ENCODE measurements around the gene RNFT2. TPM values are rescaled to one million over a fixed set of nuclear protein-coding genes. Genes with fewer than 3 reads are reported as not detected.

The RNFT2 gene
- total RNA-seq, 2 experiments from 2014 or later, result 10.8 to 11.4 TPM

DNA sequence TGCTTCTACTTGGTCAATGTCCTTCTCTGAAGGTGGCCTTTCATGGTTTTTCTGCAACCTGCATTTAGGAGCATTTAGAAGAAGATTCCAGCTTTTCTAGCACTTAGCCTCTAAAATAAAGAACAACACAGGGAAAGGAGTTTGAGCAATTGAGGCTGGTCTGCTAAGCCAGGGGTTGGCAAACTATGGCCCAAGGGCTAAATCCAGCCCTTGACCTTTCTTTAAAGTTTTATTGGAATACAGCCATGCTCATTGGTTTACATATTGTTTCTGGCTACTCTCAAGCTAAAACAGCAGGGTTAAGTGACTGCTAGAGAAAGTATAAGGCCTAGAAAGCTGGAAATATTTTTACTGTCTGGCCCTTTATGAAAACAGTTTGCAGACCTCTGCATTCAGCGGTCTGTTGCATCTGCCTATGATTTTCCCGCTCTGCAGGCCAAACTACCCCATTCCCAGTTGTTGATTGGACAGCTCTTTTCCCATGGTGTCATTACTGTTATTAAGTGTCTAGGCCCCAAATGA lies 39.5 kb upstream of the RNFT2 start:
- H3K4me1 Mint-ChIP-seq, result peaks cover 11% of the 10 kb centered on the region
- no peak overlapping the region for H3K27ac Mint-ChIP-seq
- peaks cover 30% of the 10 kb centered on the region for H3K27me3 Mint-ChIP-seq
- H3K4me3 Mint-ChIP-seq, result no peak overlapping the region
- POLR2A ChIA-PET, result no interaction called here
- no peak for ATAC-seq (ENCODE audit: low read depth)
- no peaks in the 10 kb centered on the region for H3K36me3 Mint-ChIP-seq
- no peaks in the 10 kb centered on the region for H3K9me3 Mint-ChIP-seq
- DNase-seq, result no peak

DNA sequence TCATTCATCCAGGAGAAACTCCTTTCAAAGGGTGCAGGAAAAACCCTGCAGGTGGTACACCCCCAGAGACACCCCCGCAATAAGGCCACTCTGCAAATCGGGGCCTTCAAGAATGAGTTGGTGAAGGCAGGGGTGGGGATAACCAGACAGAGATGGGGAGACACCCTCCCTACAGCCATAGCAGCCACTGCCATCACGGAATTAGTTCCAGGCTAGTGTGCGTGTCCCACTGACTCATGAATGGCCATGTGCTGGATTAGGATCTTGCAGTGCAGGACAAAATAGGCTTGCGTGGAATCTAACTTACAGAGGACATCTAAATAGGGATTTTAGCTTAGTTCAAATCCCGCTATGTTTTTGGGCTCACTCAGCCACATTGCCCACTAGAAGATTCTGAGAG lies 38.0 kb upstream of the RNFT2 start:
- ATAC-seq (ENCODE audit: low read depth), result no peak
- POLR2A ChIA-PET, result interaction anchor here (0.6 kb wide), 1 partner anchor 168 kb away, joined by 3 read pairs; no protein-coding TSS in a partner anchor
- H3K36me3 Mint-ChIP-seq, result no peaks in the 10 kb centered on the region

DNA sequence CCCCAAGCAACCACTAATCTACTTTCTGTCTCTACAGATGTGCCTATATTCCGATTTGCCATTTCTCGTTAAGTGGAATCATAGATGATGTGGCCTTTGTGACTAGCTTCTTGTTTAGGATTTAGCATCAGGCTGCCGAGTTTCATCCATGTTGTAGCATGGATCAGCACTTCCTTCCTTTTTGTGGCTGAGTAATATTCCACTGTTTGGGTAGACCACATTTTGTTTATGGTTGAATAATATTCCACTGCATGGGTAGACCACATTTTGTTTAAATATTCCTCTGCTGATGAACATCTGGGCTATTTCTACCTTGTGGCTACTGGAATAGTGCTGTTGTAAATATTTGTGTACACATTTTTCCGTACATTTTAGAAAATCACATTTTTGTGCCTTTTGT lies 36.7 kb upstream of the RNFT2 start:
- Mint-ChIP-seq H3K4me3 (no peak overlapping the region), H3K27me3 (peaks cover 10% of the 10 kb centered on the region), H3K27ac (no peak overlapping the region), H3K36me3 (no peaks in the 10 kb centered on the region), H3K4me1 (peaks cover 2% of the 10 kb centered on the region), H3K9me3 (no peaks in the 10 kb centered on the region)
- DNase-seq (no peak), ATAC-seq (ENCODE audit: low read depth) (no peak)
- POLR2A ChIA-PET, result no interaction called here

More for the DNA sequence above, 38.0 kb upstream of the RNFT2 start:
- Mint-ChIP-seq H3K4me3 (no peak overlapping the region), H3K27ac (no peak overlapping the region), H3K9me3 (no peaks in the 10 kb centered on the region), H3K4me1 (peaks cover 5% of the 10 kb centered on the region), H3K27me3 (peaks cover 15% of the 10 kb centered on the region)
- no peak for DNase-seq

DNA sequence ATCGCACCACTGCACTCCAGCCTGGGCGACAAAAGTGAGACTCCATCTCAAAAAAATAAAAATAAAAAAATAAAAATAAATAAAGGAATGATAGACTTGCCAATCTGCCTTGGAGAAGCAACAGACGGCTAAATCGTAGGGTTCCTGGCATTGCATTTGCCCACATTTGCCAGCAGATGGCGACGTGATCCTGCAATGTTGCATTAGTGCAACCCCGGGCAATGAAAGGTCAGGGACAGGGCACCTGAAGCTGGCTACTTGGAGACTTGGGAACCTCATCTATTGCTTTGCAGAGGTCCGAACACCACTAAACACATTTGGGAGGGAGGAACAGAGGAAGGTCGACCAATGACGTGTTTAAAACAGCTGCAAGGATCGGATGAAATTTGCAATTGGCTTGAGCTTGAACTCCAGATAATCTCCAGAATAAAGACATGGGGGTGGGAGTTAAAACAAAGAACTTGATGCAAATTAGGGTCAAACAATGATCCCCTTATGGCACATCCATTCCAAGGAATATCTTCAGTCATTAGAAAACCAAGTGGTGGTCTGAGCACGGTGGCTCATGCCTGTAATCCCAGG lies 34.8 kb upstream of the RNFT2 start:
- Mint-ChIP-seq H3K4me1 (peaks cover 2% of the 10 kb centered on the region), H3K36me3 (no peaks in the 10 kb centered on the region), H3K27ac (no peak overlapping the region), H3K27me3 (peaks cover 7% of the 10 kb centered on the region), H3K4me3 (no peak overlapping the region), H3K9me3 (no peaks in the 10 kb centered on the region)
- ATAC-seq (ENCODE audit: low read depth) (peak; percentile 45), DNase-seq (peak; percentile 65)
- POLR2A ChIA-PET, result no interaction called here

DNA sequence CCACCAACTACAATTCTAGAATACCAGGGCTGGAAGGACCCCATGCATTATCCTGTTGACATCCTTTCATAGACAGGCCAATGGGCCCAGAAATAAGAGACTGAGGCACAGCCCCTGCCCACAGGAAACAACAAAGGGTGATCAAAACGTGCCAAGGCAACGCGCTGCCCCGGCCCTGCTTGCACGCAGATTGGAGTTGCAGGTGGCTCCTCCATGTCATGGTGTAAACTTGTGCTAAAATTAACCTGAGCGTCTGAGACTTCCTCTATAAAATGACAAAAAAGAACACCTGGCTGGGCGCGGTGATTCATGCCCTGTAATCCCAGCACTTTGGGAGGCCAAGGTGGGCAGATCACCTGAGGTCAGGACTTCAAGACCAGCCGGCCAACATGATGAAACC lies 30.4 kb upstream of the RNFT2 start:
- H3K36me3 Mint-ChIP-seq, result peaks cover 5% of the 10 kb centered on the region
- H3K9me3 Mint-ChIP-seq, result no peaks in the 10 kb centered on the region
- H3K27me3 Mint-ChIP-seq, result peaks cover 23% of the 10 kb centered on the region
- H3K27ac Mint-ChIP-seq, result no peak overlapping the region
- peaks cover 12% of the 10 kb centered on the region for H3K4me1 Mint-ChIP-seq
- POLR2A ChIA-PET, result no interaction called here
- DNase-seq (no peak), ATAC-seq (ENCODE audit: low read depth) (no peak)
- no peak overlapping the region for H3K4me3 Mint-ChIP-seq

DNA sequence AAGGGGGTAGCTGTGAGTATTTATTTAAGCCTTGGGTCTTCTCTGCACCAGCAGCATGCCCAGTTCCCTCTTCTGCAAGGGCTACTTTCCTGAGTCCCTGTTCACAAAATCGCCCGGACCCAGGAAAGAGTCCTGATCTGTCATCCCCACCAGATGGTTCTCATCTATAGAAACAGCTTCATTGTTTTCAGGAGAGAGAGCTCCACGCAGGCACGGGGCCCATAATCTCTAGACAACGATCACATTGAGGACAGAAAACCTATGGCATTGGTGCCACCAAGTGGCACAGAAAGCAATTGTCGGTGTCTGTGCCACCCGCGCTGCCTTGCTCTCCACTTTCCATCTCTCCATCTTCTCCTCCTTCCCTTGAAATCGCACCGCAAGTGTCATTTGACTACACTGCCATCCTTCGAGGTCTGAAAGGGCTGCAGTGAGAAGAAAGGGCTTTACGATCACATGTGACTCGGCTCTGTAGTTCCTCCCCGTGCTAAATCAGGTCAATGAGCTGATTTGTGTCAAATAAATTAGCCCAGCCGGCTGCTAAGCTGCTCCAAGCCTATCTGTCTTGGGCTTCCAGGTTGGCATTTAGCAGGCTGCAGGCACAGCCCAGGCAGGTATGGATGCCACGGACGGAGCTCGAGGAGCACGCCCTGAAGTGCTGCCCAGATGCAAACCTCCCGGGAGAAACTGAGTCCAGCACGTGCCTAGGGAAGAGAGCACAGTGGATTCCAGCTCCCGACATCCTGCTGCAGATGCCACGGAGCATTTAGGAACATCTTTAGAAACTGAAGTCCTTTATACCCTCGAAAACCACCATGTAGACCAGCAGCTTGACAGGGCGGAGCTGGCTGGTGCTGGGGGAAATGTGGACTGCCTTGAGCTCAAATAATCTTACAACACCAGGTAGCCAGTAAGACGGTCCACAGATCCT lies 29.0 kb upstream of the RNFT2 start:
- Mint-ChIP-seq H3K4me1 (peaks cover 9% of the 10 kb centered on the region), H3K36me3 (peaks cover 5% of the 10 kb centered on the region), H3K4me3 (peak overlapping the region; percentile 67), H3K27ac (no peak overlapping the region), H3K27me3 (peaks cover 22% of the 10 kb centered on the region), H3K9me3 (no peaks in the 10 kb centered on the region)
- DNase-seq (peak; percentile 49), ATAC-seq (ENCODE audit: low read depth) (peak; percentile 81)
- POLR2A ChIA-PET, result interaction anchor here (0.6 to 0.7 kb wide), 2 partner anchors 439 to 725 kb away, joined by 3 to 4 read pairs; no protein-coding TSS in a partner anchor

DNA sequence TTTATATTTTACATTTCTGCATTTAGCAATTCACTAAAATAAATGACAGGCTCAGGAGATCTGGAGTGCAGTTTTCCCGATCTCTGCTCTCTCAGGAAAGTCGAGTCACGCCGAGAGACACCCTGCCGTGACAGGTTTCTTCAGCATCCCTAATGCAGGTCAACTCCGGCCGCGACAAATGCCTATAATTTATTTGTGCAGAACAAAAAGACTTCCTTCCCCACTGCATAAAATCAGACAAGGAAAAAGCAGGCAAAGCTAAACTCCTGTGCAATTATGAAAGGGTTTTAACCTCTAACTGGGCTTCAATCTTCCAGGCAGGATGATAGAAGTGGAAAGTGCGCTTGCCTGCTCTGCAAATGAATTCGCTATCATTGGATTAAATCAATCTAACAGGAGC lies 28.3 kb upstream of the RNFT2 start:
- H3K36me3 Mint-ChIP-seq, result peaks cover 5% of the 10 kb centered on the region
- POLR2A ChIA-PET, result no interaction called here
- peaks cover 9% of the 10 kb centered on the region for H3K4me1 Mint-ChIP-seq

DNA sequence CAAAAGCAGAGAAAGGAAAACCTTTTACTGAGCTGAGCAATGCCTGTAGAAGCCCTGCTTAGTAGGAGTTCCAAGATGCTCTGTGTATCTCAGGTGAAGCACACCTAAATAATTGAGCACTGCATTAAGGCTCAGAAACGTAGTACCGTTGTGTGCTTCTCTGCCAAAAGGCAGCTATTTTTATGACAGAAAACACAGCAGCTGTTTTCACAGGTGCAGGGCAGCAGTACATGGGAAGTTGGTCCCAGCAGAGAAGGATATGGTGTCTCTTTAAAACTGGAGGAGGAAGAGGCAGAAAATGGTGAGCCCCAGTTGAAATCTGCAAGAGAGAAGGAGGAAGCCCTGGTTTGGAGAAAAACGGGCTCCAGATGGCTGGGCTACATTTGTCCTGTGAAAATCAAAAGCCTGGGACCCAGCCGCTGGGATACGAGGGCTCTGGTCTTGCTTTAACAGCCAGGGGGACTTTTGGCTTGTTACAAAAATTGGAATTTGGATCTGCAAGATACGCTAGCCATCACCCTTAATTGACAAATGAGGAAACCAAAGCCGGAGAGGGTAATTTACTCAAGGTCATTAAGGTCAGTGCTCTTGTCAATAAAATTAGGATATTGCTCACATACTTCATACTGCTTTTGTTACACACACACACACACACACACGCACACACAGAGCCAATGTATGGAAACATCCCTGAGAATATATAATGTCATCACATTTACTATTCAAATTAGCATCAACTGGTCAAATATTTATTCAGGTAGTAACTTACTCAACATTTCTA lies 27.6 kb upstream of the RNFT2 start:
- H3K36me3 Mint-ChIP-seq, result peaks cover 5% of the 10 kb centered on the region
- ATAC-seq (ENCODE audit: low read depth) (no peak), DNase-seq (no peak)
- no peak overlapping the region for H3K4me3 Mint-ChIP-seq
- no peak overlapping the region for H3K27ac Mint-ChIP-seq
- POLR2A ChIA-PET, result no interaction called here
- H3K9me3 Mint-ChIP-seq, result no peaks in the 10 kb centered on the region
- peaks cover 22% of the 10 kb centered on the region for H3K27me3 Mint-ChIP-seq
- peaks cover 9% of the 10 kb centered on the region for H3K4me1 Mint-ChIP-seq

More for the DNA sequence above, 28.3 kb upstream of the RNFT2 start:
- Mint-ChIP-seq H3K4me3 (no peak overlapping the region), H3K27me3 (peaks cover 22% of the 10 kb centered on the region), H3K9me3 (no peaks in the 10 kb centered on the region), H3K27ac (no peak overlapping the region)
- DNase-seq, result no peak
- ATAC-seq (ENCODE audit: low read depth), result no peak

DNA sequence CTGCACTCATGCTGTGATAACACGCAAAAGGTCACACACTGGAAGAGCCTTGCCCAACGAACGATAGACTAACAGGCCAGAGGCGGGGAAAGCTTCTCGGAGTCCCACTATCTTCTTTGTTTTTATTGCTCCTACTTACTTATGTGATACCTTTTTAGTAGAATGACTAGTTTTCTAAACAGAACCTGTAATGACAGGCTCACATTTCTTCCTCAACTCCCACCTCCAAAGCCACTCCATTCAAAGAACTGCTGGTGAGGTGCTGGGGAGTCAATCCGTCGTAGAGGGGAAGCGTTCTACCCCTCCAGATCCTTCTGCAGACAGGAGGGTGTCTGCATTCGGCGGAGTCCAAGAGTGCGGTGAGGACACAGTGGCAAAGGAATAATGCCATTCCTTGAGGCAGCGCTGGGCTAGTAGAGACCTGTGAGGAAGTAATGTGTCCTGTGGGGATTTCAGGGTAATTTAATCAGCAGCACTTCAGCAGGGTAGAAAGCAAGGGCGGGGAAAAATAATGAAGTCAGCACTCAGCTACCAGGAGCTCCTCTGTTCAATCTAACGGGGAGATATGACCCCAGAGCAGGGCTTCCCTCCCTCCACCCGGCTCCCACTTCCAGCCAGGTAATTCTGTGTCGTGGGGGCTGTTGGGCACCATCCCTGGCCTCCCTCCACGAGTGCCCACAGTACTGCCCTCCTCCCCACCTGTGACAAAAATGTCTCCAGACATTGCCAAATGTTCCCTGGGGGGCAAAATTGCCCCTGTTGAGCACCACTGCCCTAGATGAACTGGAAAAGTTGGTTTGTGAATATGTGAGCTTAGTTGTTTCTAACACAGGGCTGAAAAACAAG lies 25.4 kb upstream of the RNFT2 start:
- Mint-ChIP-seq H3K36me3 (peaks cover 5% of the 10 kb centered on the region), H3K9me3 (no peaks in the 10 kb centered on the region), H3K4me1 (peaks cover 9% of the 10 kb centered on the region), H3K27me3 (peaks cover 21% of the 10 kb centered on the region), H3K4me3 (no peak overlapping the region), H3K27ac (no peak overlapping the region)
- ATAC-seq (ENCODE audit: low read depth) (no peak), DNase-seq (no peak)
- POLR2A ChIA-PET, result no interaction called here

DNA sequence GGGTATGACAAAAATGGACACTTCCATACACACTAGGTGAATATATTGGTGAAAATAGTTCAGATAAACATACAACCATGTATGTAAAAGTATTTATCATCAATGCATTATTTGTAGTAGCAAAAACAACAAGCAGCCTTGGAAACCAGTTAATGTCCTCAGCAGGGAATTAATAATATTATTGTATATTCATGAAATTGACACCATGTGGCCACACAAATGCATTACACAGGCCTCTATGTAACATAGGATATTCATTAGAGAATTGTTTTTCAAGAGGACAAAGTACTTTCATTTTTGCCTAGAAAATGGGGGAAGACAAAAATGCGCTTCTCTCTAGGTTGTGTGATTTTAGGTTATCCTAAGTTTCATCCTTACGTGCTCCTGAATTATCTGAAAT lies 24.6 kb upstream of the RNFT2 start:
- Mint-ChIP-seq H3K27ac (no peak overlapping the region), H3K9me3 (no peaks in the 10 kb centered on the region), H3K4me3 (no peak overlapping the region), H3K4me1 (peaks cover 8% of the 10 kb centered on the region), H3K27me3 (peaks cover 14% of the 10 kb centered on the region), H3K36me3 (peaks cover 5% of the 10 kb centered on the region)
- DNase-seq (no peak), ATAC-seq (ENCODE audit: low read depth) (no peak)
- POLR2A ChIA-PET, result no interaction called here

DNA sequence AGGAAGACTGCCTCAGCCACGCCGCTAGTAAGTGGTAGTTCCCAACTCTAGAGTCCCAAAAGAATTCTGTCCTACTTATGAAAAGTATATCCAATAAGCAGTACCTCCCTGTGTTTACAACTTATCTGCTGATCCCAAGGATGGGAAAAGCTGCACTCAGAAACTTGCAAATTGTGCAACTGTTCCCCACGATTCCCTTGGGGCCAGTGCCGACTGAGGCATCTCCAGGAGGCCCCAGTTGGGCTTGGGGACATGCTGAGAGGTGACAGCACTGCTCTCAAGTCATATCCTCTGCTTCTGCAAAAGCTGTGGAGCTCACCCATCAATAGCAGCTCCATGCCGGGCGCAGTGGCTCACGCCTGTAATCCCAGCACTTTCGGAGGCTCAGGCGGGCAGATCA lies 23.9 kb upstream of the RNFT2 start:
- H3K4me3 Mint-ChIP-seq, result no peak overlapping the region
- H3K9me3 Mint-ChIP-seq, result no peaks in the 10 kb centered on the region
- H3K27me3 Mint-ChIP-seq, result peaks cover 8% of the 10 kb centered on the region
- DNase-seq (no peak), ATAC-seq (ENCODE audit: low read depth) (no peak)
- no peak overlapping the region for H3K27ac Mint-ChIP-seq
- POLR2A ChIA-PET, result no interaction called here
- peaks cover 5% of the 10 kb centered on the region for H3K36me3 Mint-ChIP-seq
- peaks cover 1% of the 10 kb centered on the region for H3K4me1 Mint-ChIP-seq

DNA sequence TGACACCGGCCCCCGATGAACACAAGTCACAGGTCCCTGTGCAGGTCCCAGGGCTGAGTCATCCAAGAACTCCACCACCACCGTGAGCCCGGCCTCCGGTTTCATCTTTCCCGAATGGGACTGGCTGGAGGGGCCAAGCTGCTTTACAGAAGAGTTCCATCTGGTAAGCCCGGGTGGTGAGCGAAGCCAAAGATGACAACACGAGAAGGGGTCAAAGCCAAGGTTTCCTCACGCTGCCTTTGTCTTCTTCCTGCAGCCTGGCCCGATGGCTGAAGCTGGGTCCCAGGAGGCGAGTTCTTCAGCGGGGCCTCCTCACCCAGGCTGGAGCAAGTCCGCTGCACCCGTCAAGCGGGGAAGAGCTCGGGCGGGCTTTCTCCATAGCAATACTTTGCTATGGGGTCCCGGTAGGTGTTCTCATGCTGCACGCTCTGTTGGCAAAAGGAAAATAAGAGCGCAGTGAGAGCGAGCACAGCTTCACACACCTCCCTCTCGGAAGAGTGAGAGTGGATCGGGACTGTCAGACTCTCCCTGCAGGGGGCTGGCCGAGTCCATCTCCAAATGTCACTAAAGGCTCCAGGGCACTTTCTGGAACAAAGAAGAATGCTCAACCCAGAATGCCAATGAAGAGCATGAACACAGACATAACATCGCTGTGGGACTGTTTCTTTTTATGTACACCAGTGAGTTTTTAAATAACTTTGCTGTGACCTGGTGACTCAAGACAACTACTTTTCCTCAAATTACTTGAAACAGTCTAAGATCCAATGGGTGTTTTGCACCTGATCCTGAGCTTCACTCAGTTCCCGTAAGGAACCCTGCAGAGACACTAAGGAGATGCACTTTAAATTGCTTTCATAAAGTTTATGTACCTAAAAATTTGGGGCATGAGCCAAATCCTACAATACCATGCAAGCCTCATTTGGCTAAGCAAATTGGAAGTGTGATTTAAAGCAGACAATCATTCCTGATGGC lies 20.4 kb upstream of the RNFT2 start:
- H3K4me3 Mint-ChIP-seq, result no peak overlapping the region
- H3K4me1 Mint-ChIP-seq, result peaks cover 8% of the 10 kb centered on the region
- H3K9me3 Mint-ChIP-seq, result no peaks in the 10 kb centered on the region
- H3K27me3 Mint-ChIP-seq, result no peaks in the 10 kb centered on the region
- POLR2A ChIA-PET, result no interaction called here
- H3K36me3 Mint-ChIP-seq, result peaks cover 6% of the 10 kb centered on the region
- H3K27ac Mint-ChIP-seq, result no peak overlapping the region
- DNase-seq (no peak), ATAC-seq (ENCODE audit: low read depth) (no peak)
